GM21381 (cell line): Measurements from ENCODE around the gene PRTFDC1.
"Not testable (repeated sequence)": the region's sequence is repeated elsewhere in the genome, so short reads cannot be mapped to it uniquely, and the experiment has no call there.

ENCODE experiments used
- ATAC-seq: cut with Tn5 transposase; IDR thresholded peaks from one replicate; pipeline ENCODE4 v1.9.1; 2021; ENCODE audit warnings: mild to moderate bottlenecking, moderate library complexity; ENCODE audit not compliant: unreplicated experiment

PRTFDC1 gene

GRCh38 chr10:24966962-24967481, 14.6 kb upstream of the PRTFDC1 start:
- ATAC-seq: no peak

GRCh38 chr10:24965051-24965450, 12.6 kb upstream of the PRTFDC1 start:
- ATAC-seq: no peak

DNA sequence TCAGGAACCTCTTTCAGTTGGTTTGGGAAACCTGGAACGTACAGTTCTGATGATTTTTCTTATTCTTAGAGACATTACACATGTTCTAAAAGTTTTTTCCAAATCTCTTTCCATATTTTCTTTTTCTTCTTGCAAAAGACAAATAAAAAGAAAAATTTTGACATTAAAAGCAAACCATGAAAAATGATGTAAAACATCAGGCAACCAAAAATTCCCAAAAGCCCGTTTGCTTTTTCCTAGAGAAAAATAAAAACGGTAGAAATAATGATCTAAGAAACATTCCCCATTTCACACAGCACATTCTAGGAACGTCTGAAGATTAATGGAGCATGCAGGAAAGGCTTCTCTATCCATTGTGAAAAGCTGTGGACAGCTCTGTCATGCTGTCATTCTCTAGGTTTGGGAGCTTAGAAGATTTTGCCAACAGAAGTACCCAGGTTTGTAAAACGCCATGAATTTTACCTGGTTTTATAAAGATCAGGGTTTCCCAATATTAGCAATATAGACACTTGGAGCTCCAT, 11.2 kb upstream of the PRTFDC1 start:
- ATAC-seq: no peak

- no peak for ATAC-seq
Measured at GRCh38 chr10:24962995-24963394, 10.6 kb upstream of the PRTFDC1 start.

- ATAC-seq: no peak
Measured at GRCh38 chr10:24961582-24961981, 9.2 kb upstream of the PRTFDC1 start.

DNA sequence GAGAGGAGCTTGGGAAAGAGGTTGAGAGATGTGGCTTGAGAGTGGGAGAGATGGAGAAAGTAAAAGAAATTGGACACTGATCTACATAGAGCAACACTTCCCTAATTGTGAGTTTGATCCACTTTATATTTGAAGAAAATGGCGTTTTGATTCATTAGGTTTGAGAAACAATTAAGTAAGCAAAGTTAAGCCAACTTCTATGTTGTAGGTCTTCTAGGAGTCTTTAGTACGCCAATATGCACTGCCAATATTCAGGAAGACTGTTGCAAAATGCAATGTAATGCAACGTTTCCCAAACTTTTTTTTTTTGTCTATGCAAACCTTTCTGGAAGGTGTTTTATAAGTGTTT, 7.0 kb upstream of the PRTFDC1 start:
- ATAC-seq: no peak

GRCh38 chr10:24958721-24959381, 6.4 kb upstream of the PRTFDC1 start:
- ATAC-seq: no peak

DNA sequence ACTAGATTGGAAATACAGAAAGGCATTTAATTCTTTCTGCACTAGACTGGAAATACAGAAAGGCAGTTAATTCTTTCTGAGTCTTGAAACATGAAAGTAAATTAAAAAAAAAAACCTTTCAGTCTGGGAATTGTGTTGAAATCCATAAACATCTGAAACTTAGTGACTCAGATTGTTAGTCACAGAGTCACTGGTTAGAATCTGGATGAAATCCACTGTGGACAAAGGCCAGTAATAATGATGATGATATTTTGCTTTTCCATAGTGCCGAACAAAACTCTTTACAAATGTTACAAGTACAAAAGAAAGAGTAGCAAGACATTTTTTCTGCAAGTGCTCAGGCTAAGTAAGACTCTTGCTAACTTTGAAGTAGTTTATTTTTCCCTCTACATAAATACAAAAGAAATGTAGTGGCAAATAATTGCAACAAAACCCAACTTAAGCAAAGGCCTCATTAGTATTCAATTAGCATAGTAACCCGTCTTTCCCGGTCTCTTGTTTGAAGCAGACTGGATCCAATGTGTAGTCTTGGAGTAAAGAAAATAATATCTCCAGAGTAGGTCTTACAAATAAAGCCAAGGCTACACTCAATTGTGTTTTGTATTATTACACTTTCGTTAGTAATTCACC, 5.8 kb upstream of the PRTFDC1 start:
- ATAC-seq: no peak

- ATAC-seq: not testable (repeated sequence)
Measured at GRCh38 chr10:24957624-24958051, 5.2 kb upstream of the PRTFDC1 start.

DNA sequence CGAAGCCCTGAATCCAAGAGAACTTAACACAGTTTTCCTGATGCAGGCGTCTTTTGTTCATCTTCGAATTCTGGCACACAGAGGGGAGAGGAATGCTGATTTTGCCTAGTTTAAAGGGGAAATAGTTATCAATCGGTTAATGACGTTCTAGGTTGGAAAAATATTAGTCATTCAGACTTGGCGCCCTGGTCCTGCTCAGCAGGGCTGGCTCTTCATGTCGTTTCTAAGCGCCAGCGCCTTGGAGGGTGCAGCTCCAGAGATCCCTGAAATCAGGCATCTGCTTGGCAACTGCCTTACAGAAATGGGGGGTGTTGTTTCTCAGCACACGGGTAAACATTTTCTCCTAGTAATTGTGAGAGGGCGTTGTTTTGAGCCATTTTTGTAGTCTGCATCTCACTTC, 1.3 kb upstream of the PRTFDC1 start:
- ATAC-seq: no peak

DNA sequence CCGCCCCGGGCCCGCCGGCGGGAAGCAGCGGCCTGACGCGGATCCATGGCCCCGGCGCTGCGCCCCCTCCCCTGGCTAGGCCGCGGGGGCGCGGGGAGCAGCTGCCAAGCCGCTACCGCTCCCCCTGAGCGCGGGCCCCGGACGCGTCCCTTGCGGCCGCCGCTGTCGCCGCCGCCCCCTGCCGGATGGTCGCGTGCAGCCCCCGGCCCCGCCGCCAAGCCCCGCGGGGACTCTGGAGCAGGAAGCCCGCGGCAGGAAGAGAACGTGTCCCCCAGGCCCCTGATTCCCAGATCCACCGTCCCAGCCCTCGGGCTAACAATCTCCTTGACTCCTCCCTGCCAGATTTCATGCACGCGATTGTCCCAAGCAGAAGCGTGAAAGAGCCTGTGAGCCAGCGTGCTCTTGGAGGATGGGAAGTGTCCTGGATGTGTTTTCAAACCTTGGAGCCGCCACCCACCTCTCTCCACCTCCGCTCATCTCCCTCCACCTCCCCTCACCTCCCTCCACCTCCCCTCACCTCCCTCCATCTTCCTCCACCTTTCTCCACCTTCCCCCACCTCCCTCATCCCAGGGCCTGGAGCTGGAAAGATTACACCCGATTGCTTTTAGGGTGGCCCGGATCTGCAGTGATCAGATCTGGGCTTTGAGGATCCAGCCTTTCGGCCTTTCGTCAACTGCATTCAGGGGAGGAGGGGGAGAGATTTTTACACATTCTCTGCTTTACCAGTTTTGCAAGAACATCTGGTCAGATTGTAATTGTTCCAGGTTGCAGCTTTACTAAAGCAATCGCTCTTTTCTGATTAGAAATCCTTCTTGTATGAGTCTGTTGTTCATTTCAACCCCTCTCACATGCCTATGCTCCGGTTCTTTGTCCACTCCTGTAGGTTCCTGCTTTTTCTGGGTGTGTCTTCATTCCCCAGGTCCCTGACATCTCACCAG, 570 bp upstream of the PRTFDC1 start:
- ATAC-seq: peak; percentile 72

GRCh38 chr10:24951201-24952142, 934 bp downstream of the PRTFDC1 start:
- no peak for ATAC-seq

DNA sequence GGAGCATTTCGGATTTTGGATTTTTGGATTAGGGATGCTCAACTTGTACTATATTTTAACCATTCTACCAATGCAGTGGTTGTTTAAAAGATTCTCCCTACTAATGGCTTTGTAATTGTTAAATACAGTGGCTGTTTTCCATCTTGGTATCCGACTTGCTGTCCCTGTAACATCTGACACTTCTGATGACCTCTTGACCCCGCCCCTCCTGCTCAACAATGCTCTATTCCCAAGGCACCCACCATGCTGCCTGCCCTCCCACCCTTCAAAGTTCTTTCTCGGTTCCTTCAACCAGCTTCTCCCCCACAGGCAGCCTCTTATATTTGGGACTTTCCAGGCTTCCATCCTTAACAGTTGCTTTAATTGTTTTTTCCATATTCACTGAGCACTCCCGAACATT, 2.0 kb downstream of the PRTFDC1 start:
- ATAC-seq: no peak

DNA sequence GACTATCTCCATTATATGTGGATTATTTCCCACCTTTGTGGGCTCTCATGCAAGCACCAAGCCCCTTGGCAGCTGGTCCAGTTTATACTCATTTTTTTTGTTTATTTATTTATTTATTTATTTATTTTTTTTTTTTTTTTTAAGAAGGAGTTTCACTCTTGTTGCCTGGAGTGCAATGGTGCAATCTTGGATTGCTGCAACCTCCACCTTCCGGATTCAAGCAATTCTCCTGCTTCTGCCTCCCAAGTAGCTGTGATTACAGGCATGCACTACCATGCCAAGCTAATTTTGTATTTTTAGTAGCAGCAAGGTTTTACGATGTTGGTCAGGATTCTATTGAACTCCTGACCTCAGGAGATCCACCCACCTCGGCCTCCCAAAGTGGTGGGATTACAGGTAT, 2.8 kb downstream of the PRTFDC1 start:
- ATAC-seq: no peak

GRCh38 chr10:24947304-24948097, 4.9 kb downstream of the PRTFDC1 start:
- no peak for ATAC-seq

DNA sequence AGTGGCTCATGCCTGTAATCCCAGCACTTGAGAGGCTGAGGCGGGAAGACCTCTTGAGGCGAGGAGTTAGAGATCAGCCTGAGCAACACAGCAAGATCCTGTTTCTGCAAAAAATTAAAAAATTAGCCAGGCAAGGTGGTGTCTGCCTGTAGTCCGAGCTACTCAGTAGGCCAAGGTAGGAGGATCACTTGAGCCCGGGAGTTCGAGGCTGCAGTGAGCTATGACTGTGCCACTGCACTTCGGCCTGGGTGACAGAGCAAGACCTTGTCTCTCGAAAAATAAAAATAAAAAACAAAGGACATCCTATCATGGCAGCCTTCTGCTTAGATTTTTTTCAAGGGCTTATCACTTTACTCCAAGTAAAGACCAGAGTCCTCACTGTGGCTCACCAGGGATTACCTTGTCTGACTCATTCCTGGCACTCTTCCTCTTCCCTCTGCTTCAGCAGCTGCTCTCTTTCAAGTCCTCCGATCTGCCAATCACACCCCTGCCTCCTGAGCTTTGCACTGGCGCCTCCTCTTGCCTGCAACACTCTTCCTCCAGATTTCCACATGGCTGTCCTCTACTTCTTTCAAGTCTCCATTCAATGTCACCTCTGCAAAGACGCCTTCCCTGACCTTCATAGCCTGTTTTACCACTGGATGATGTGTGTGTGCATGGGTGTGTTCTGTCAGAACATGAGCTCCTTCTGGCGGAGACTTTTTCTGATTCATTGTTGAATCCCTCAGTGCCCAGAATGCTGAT, 7.7 kb downstream of the PRTFDC1 start:
- ATAC-seq: no peak

GRCh38 chr10:24938525-24938924, 13.9 kb downstream of the PRTFDC1 start:
- ATAC-seq: no peak

DNA sequence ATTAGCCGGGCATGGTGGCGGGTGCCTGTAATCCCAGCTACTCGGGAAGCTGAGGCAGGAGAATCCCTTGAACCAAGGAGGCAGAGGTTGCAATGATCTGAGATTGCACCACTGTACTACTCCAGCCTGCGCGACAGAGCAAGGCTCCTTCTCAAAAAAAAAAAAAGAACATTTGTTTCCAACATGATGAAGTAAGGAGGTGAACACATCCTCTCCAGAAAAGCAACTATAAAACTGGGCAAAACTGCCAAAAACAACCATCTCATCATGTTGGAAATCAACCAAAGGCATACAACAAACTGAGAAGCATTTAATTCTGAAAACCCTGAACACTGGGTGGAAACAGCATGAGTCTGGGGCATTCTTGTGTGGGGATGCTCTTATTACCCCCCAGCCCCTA, 14.3 kb downstream of the PRTFDC1 start:
- ATAC-seq: no peak
